HL-60 (cell line): ENCODE results near the gene PLXNA2.

Experiments used
- GABPA ChIP-seq: IDR thresholded peaks from 2 replicates; pipeline ENCODE4 v1.6.1; 2012; ENCODE audit warnings: low read depth
- POLR2AphosphoS5 ChIP-seq: IDR thresholded peaks from 2 replicates; pipeline ENCODE4 v1.6.1; 2012; ENCODE audit warnings: low read depth
- TF ChIP-seq, protein P1 (sequence below): IDR thresholded peaks from one replicate; pipeline ENCODE4 v1.5.1; 2011; ENCODE audit warnings: low read length, control low read depth, inconsistent platforms; ENCODE audit not compliant: insufficient read depth

DNA sequence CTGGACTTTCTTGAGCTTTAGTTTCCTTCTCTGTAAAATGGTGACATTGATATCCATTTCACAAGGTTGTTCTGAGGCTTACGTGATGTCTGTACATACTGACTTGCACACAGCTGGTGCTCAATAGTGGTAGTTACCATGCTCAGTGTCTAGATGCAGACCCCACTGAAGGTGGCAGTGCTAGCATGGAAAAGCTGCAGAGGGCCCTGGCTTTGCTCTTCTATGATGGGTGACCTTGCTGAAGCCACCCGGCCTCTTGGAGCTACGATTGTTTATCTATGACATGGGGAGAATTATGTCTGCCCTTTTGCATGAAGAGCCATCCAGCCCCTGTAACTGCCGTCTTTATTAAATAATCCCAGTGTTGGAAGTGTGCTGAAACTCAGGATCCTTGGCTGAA, 131.8 kb downstream of the PLXNA2 start:
- TF ChIP-seq, protein P1, sequence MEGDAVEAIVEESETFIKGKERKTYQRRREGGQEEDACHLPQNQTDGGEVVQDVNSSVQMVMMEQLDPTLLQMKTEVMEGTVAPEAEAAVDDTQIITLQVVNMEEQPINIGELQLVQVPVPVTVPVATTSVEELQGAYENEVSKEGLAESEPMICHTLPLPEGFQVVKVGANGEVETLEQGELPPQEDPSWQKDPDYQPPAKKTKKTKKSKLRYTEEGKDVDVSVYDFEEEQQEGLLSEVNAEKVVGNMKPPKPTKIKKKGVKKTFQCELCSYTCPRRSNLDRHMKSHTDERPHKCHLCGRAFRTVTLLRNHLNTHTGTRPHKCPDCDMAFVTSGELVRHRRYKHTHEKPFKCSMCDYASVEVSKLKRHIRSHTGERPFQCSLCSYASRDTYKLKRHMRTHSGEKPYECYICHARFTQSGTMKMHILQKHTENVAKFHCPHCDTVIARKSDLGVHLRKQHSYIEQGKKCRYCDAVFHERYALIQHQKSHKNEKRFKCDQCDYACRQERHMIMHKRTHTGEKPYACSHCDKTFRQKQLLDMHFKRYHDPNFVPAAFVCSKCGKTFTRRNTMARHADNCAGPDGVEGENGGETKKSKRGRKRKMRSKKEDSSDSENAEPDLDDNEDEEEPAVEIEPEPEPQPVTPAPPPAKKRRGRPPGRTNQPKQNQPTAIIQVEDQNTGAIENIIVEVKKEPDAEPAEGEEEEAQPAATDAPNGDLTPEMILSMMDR, result no peak
- TF ChIP-seq GABPA, result no peak
- TF ChIP-seq POLR2AphosphoS5, result no peak
